H1 (cell line): ENCODE results near the gene AGAP3.

Source experiments
- BACH1 ChIP-seq: IDR thresholded peaks from 2 replicates; pipeline ENCODE4 v1.6.1; 2012; ENCODE audit warnings: low read length, improper control_type of control experiment
- BCL11A ChIP-seq, 2 experiments: IDR thresholded peaks; one replicate each; pipeline ENCODE4 v1.6.1; 2011; ENCODE audit warnings: low read depth in 2 of 2, low read length in 2 of 2, mild to moderate bottlenecking in 2 of 2
- CBX5 ChIP-seq: fragments of 300-800, 300-1000 bp; sonication (generic); IDR thresholded peaks from 2 replicates; pipeline ENCODE4 v1.7.1; 2016; ENCODE audit warnings: antibody characterized with exemption, low read length, low read depth
- CBX8 ChIP-seq: fragments of 300-800, 300-1000 bp; sonication (generic); IDR thresholded peaks from 2 replicates; pipeline ENCODE4 v1.7.1; 2016; ENCODE audit warnings: low read depth, low read length, borderline replicate concordance
- POLR2A ChIP-seq, 2 experiments: IDR thresholded peaks; 1 replicate in 1 of 2; 2 replicates in 1 of 2; pipeline ENCODE4 v1.6.1; 2011; ENCODE audit warnings: low read depth in 2 of 2, low read length in 2 of 2, mild to moderate bottlenecking in 2 of 2; ENCODE audit errors: control extremely low read depth in 1 of 2
- POLR2AphosphoS5 ChIP-seq: IDR thresholded peaks from 2 replicates; pipeline ENCODE4 v1.6.1; 2011; ENCODE audit warnings: low read depth, low read length
- SP1 ChIP-seq: IDR thresholded peaks from 2 replicates; pipeline ENCODE4 v1.6.1; 2011; ENCODE audit warnings: low read depth, low read length
- TF ChIP-seq, protein P1 (sequence below), 3 experiments: IDR thresholded peaks; 1 replicate in 2 of 3; 2 replicates in 1 of 3; pipeline versions ENCODE4 v1.5.1 to v1.6.1; 2011; ENCODE audit warnings: low read length in 3 of 3, mild to moderate bottlenecking in 3 of 3, inconsistent platforms in 2 of 3, low read depth in 1 of 3, moderate library complexity in 1 of 3; ENCODE audit not compliant: insufficient read depth in 1 of 3; ENCODE audit errors: control extremely low read depth in 1 of 3
- TF ChIP-seq, protein P2 (sequence below): IDR thresholded peaks from 2 replicates; pipeline ENCODE4 v1.6.1; 2011; ENCODE audit warnings: low read length, improper control_type of control experiment

DNA sequence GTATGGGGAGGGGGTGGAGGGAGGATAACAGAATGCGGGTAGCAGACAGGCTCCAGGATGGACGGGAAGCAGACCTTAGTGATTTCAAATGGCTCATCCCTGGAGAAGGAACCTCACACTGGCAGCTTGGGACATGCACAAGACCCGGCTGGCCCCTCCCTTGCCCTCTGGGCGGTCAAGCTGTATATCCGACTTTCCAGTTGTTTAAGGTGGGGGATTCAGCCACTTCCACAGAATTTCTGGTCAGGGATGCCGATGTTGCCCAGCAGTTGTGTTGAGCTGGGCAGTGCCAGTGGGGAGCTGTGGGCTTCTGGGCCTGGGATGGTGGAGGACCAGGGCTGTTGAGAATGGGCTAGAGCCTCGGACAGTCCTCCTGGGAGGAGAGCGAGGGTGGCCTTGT is 42.4 kb downstream of the AGAP3 start:
- TF ChIP-seq SP1 (no peak), POLR2A (IDR thresholded peaks at IDR 0.05; ENCODE audit: control extremely low read depth in 1 of 2, low read depth in 2 of 2, low read length in 2 of 2) (no peak), CBX5 (no peak), CBX8 (no peak), BACH1 (no peak), BCL11A (IDR thresholded peaks at IDR 0.05; ENCODE audit: low read depth in 2 of 2, low read length in 2 of 2) (no peak), POLR2AphosphoS5 (no peak)
- TF ChIP-seq, protein P1, sequence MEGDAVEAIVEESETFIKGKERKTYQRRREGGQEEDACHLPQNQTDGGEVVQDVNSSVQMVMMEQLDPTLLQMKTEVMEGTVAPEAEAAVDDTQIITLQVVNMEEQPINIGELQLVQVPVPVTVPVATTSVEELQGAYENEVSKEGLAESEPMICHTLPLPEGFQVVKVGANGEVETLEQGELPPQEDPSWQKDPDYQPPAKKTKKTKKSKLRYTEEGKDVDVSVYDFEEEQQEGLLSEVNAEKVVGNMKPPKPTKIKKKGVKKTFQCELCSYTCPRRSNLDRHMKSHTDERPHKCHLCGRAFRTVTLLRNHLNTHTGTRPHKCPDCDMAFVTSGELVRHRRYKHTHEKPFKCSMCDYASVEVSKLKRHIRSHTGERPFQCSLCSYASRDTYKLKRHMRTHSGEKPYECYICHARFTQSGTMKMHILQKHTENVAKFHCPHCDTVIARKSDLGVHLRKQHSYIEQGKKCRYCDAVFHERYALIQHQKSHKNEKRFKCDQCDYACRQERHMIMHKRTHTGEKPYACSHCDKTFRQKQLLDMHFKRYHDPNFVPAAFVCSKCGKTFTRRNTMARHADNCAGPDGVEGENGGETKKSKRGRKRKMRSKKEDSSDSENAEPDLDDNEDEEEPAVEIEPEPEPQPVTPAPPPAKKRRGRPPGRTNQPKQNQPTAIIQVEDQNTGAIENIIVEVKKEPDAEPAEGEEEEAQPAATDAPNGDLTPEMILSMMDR (IDR thresholded peaks at IDR 0.05; ENCODE audit: control extremely low read depth in 1 of 3, insufficient read depth in 1 of 3, low read depth in 1 of 3, low read length in 3 of 3) = no peak
- TF ChIP-seq, protein P2, sequence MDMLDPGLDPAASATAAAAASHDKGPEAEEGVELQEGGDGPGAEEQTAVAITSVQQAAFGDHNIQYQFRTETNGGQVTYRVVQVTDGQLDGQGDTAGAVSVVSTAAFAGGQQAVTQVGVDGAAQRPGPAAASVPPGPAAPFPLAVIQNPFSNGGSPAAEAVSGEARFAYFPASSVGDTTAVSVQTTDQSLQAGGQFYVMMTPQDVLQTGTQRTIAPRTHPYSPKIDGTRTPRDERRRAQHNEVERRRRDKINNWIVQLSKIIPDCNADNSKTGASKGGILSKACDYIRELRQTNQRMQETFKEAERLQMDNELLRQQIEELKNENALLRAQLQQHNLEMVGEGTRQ = no peak
